Eye (tissue), 1 donor: ENCODE data around the gene CDK1.

Experiments used
- DNase-seq: peaks from one replicate; pipeline ENCODE4 v3.0.0-alpha.2; 2015

The CDK1 gene

GRCh38 chr10:60778971-60779796 is 906 bp downstream of the CDK1 start:
- peak; percentile 61 for DNase-seq

DNA sequence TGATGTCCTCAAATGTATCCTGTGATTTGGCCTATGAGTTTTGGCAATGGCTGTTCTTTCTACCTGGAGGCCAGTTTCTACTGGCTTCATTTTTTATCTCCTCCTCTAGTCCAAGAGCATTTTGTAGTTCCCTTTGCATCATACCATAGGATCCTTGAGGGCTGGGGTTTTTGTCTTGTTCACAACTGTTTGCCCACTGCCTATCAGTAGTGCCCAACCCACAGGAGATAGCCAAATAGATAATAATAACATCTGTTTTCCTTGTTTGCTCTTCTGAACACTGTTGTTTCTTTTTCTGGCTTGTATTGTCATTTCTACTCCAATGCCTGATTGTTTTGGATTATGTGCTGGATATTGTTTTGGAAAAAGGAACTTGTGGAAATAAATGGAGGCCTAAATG is 3.4 kb downstream of the CDK1 start:
- no peak for DNase-seq

DNA sequence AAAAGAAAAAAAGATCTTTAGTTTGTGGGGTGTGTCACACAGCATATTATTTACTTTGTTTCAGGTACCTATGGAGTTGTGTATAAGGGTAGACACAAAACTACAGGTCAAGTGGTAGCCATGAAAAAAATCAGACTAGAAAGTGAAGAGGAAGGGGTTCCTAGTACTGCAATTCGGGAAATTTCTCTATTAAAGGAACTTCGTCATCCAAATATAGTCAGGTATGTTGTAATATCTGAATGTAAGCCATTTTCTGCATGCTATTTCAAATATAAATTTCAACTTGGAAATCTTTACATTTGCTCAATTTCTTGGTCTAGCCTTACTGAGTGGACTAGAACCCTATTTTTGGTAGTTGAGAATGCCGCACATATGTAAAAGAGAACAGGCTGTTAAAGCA is 6.4 kb downstream of the CDK1 start:
- DNase-seq: no peak

DNA sequence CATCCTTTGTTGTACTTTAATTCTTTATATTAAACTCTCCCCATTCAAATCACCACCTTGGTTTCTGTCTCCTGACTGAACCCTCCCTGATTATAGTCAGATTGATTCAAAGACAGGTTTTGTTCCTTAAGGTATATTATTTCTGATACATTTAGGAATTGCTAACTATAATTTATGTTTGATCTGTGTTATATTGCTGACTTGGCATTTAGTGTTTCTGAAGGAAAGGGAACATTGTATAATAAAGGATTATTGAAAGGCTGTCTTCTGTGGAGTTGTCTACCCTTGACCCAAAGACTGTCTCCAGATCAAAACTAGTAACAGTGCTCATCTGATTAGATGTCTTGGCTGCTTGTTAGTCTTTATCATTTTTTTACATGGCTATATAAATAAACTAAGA is 10.3 kb downstream of the CDK1 start:
- no peak for DNase-seq

- no peak for DNase-seq
These were observed 11.1 kb downstream of the CDK1 start for GRCh38 chr10:60789340-60789739.

DNA sequence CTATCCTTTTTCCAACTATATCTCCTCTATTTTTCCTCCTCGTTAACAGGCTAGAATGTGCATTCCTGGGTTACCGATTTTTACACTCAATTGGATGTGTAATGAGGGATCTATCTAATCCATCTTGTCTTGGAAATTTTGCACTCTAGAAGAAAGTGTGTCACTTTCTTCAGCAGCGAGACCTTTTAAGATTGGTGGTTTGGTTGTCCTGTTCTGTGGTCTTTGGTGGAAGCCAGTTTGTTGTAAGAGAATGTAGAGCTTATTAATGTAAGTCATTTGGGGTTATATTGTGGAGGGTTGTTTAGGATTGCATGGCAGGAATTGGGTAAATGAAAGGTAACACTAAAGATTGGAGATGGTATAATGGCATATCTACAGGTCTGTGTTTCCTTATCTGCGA is 16.7 kb downstream of the CDK1 start:
- DNase-seq: no peak

DNA sequence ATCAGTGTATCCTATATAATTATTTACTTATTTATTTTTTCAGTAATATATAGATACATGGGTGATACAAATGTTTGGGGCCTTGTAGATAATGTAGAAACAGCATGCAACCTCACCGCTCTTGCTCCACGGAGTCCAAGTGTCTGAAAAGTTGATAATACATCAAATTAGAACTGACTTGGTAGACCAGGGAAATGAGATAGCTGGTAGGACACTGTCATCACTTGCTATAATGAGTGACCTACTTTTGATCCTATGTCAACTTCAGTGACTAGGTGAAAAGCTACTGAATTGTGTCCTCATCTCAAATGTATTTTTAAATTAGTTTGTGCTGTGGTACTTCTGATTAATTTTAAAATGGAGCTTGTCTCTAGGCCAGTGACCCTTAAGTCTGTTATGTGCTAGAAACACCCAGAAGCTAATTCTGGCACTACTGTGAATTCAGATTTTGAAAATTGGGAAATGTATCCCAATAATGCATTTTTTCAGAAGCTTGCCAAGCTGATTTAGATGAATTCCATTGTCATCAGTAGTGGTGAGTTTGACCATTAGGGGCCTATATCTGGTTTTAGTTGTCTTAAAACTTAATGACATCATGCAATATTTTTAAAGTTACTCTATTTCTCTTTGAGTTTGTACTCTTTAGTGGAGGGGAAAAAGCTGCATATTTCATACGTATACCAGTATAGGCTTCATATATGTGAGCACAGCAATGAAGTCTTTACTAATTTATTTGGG is 17.4 kb downstream of the CDK1 start:
- no peak for DNase-seq

DNA sequence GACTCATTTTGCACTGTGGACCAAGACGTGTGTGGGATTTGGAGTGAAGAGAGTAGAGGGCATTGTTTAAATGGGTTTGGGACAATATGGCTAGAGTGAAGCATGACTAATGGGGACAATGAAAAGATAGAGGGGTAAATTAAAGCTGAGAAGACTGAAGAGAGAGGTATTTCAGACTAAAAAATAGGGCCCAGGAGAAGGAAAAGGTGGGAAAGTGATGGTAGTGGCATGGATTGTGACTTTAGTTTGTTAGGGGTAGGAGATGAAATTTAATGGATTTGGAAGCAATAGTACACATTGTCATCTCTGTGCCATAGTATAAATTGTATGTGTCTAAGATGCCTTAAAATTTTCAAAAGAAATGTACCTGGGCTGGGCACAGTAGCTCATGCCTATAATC is 18.2 kb downstream of the CDK1 start:
- DNase-seq: no peak

- DNase-seq: no peak
These were observed 18.9 kb downstream of the CDK1 start for GRCh38 chr10:60797200-60797599.

- no peak for DNase-seq
These were observed 19.8 kb downstream of the CDK1 start for GRCh38 chr10:60798031-60798430.

DNA sequence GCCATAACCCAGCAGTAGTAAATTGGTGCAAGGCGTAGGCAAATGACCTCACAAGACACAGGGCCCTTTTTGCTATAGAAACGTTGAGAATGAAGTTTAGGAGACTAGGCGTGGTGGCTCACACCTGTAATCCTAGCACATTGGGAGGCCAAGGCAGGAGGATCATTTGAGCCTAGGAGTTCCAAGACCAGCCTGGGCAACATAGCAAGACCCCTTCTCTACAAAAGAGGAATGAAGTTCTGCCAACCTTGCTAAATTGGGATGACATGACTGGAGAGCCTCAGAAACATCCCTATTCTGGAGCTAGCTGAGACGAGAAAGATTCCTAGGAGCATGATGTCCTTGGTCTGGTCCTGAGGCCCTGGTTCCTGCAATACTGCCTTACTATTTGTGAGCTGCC is 20.6 kb downstream of the CDK1 start:
- DNase-seq: no peak

GRCh38 chr10:60799971-60800650 is 21.8 kb downstream of the CDK1 start:
- no peak for DNase-seq

DNA sequence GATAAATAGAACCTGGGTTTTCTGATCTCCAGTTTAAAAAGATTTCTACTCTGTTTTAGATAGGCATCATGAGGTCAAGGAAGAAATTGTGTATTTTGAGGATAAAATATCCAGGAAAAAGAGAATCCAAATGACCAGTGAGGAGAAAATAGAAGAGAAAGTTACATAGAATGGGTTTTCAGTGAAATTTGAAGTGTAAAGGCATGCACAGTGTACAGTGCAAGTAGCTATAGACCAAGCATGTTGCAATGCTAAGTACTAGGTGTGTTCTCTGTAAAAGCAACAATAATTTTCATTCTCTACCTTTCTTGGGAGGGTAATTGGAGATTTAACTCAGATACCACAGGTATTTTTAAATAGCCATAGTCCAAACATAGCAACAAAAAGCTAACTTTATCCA is 22.6 kb downstream of the CDK1 start:
- DNase-seq: no peak

- DNase-seq: no peak
These were observed 23.2 kb downstream of the CDK1 start for GRCh38 chr10:60801522-60801921.

GRCh38 chr10:60803433-60803832 is 25.2 kb downstream of the CDK1 start:
- DNase-seq: no peak

GRCh38 chr10:60803865-60804264 is 25.6 kb downstream of the CDK1 start:
- DNase-seq: no peak

DNA sequence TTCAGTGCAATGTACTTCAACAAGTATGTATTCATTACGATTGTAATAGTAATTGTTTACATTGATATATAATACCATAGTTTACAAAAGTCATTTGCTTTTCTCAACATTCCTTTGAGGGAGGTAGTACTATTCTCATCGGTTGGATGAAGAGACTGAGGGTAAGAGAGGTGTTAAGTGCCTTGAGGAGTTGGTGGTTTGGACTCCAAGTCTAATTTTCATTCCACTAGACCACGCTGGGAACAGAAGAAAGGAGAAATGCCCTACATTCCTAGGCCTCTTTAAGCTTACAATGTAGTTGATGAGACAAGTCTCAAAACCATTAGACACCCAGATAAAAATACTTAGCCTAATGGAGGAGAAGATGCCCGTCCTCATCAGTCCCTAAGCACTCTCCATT is 28.6 kb downstream of the CDK1 start:
- no peak for DNase-seq

GRCh38 chr10:60807499-60807898 is 29.2 kb downstream of the CDK1 start:
- no peak for DNase-seq

DNA sequence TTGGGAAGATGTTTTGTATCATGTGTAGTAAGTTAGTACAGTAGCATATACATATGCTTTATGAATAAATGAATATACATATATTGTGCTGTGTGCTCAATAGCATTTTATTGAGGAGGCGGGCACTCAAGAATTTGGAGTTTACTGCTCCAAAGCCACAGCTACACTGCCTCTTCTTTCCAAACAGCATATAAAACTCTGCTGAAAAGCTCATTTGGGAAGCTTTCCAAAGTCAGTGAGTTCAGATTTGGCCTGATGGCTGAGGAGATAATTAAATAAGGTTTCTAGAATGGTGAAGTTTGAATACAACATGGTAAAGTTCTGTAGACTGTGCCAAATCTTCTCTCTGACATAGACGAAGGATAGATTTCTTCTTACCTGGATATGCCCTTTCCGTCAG is 29.8 kb downstream of the CDK1 start:
- DNase-seq: no peak

GRCh38 chr10:60809157-60809556 is 30.9 kb downstream of the CDK1 start:
- no peak for DNase-seq

DNA sequence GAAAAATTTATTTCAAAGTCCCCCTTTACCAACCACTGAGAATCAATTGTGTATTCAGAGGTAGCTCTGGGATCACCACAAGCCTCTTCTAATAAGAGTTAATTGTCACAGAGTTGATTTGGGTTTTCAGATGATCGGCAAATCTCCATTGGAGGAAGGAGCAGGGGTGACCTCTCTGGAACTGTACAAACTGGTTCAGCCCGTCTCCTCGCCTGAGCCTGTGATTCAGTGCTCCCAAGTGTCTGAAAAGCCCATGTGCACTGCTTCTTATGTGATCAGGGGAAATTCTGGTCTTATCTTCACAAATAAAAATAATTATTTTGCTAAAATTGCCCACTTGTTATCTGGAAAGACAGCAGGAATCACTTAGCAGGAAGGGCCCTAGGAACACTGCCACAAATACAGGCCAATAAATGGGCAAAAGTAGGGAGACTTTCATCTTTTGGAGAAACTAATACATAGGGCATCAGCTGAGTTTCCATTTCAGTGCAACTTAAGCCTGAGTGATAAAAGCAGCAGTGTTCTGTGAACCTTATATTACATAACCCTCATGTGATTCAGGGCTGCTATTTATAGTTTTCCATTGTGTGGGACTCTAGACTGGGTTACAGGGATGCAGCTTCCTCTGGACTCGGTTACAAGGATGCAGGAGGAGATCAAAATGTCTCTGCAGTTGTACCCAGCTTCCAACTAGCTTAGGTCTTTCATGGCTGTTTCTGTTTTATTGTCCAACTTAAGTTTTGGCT is 32.3 kb downstream of the CDK1 start:
- no peak for DNase-seq

GRCh38 chr10:60816628-60817397 is 38.5 kb downstream of the CDK1 start:
- DNase-seq: peak; percentile 96
